HFF-Myc (cell line): ENCODE results near the gene TAS2R8.
A peak's percentile ranks its signal among the peaks of the same experiment; 100 is the strongest.
"Not testable (repeated sequence)": the region's sequence is repeated elsewhere in the genome, so short reads cannot be mapped to it uniquely, and the experiment has no call there.

ENCODE experiments used
- DNase-seq: peaks from one replicate; pipeline ENCODE4 v3.0.0-alpha.2; 2011; ENCODE audit warnings: low read depth; ENCODE audit errors: extremely low read depth
- H3K4me3 ChIP-seq: replicated peaks from 2 replicates; pipeline ENCODE4 v1.5.1; 2011; ENCODE audit warnings: low read depth, mild to moderate bottlenecking, control low read depth, low read length
- TF ChIP-seq, protein P1 (sequence below): IDR thresholded peaks from 2 replicates; pipeline ENCODE4 v1.5.1; 2012; ENCODE audit warnings: mild to moderate bottlenecking, low read depth, low read length, control low read depth; ENCODE audit errors: missing control alignments

The TAS2R8 gene

DNA sequence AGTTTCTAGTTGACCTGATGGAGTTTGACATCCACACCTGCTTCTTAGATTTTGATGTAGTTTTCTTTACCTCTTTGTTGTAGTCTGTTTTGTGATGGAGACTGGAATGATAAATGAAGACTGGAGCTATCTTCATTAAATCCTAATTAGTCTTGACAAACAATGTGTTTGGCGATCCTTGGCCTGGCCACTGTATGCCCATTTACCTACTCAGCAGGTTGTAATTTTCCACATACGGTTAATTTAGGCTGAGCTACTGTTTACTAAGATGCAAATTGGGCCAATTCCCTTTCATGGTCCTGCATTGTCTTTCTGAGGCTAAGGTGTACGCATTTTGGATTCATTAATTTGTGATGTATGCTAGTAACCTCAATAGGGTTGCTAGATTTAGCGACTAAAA is 4.5 kb downstream of the TAS2R8 start, which contains the start of gene TAS2R7:
TSS of gene TAS2R7 (minus strand) at position 41 of the 400 bp plus-strand sequence. CDS start 57 bp downstream, outside the sequence.
- no peak for DNase-seq
- TF ChIP-seq, protein P1, sequence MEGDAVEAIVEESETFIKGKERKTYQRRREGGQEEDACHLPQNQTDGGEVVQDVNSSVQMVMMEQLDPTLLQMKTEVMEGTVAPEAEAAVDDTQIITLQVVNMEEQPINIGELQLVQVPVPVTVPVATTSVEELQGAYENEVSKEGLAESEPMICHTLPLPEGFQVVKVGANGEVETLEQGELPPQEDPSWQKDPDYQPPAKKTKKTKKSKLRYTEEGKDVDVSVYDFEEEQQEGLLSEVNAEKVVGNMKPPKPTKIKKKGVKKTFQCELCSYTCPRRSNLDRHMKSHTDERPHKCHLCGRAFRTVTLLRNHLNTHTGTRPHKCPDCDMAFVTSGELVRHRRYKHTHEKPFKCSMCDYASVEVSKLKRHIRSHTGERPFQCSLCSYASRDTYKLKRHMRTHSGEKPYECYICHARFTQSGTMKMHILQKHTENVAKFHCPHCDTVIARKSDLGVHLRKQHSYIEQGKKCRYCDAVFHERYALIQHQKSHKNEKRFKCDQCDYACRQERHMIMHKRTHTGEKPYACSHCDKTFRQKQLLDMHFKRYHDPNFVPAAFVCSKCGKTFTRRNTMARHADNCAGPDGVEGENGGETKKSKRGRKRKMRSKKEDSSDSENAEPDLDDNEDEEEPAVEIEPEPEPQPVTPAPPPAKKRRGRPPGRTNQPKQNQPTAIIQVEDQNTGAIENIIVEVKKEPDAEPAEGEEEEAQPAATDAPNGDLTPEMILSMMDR, result no peak
- H3K4me3 ChIP-seq, result no peak within 1 kb of the TSS

DNA sequence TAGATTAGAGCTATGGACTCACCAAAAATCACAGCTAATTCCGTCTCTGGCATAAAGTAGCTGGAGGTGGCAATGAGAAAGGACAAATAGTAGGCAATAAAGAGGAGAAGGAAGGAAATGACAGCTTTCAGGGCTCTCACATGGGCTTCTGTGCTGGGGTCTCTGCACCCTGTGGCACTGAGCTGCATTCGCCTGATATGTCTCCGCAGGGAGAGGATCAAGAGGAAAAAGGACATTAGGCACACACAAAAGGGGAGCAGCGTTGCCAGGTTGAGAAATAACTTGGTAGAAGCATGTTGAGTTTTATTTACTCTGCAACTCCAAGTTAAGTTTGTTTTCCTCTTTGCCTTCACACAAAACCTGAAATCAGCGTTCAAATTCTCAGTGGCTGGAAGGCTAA is 5.3 kb downstream of the TAS2R8 start:
- H3K4me3 ChIP-seq, result no peak overlapping the region
- TF ChIP-seq, protein P1, result no peak
- DNase-seq, result no peak

DNA sequence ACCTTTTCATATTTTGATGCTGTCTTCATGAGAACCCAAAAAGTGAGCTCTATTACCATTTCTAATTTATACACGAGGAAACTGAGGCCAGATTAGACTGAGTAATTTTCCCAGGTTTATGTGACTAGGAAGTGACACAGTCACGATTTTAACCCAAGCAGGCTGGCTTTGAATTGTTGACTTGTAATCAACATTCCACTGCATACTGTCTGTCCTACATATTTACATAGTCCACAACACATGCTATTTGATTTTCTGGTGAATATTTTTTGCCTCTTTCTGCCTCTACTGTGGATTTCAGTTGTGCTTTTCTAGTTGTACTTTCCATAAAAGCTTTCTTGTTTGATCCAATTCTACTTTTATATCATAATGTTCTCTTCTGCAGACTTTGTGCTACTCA is 12.9 kb downstream of the TAS2R8 start:
- TF ChIP-seq, protein P1, result no peak
- DNase-seq, result no peak
- H3K4me3 ChIP-seq, result no peak overlapping the region

DNA sequence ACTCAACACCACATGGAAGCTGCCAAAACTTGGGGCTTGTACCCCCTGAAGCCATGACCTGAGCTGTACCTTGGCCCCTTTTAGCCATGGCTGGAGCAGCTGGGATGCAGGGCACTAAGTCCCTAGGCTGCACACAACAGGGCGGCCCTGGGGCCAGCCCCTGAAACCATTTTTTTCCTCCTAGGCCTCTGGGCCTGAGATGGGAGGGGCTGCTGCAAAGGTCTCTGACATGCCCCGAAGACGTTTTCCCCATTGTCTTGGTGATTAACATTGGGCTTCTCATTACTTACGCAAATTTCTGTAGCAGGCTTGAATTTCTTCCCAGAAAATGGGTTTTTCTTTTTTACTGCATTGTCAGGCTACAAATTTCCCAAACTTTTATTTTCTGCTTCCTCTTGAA is 15.3 kb downstream of the TAS2R8 start:
- not testable (repeated sequence) for H3K4me3 ChIP-seq, DNase-seq

DNA sequence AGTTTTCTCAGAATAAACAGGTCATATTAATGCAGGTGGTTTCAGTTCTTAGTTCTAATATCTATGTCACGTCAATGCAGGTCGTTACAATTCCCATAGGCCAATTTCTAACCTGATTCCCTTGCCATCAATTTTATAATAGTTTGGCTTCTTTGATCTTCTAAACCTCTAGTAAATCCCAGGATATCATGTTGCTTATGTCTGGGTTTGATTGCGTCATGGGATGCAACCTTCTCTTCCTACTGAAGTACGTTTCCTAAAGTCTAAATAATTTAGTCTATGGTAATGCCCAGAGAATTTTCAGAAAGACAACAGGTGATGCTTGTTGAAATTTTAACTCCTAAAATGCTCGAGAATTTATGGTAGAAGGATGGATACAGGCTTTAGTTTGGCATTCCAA is 23.8 kb downstream of the TAS2R8 start:
- DNase-seq, result no peak
- no peak overlapping the region for H3K4me3 ChIP-seq
- TF ChIP-seq, protein P1, result no peak

DNA sequence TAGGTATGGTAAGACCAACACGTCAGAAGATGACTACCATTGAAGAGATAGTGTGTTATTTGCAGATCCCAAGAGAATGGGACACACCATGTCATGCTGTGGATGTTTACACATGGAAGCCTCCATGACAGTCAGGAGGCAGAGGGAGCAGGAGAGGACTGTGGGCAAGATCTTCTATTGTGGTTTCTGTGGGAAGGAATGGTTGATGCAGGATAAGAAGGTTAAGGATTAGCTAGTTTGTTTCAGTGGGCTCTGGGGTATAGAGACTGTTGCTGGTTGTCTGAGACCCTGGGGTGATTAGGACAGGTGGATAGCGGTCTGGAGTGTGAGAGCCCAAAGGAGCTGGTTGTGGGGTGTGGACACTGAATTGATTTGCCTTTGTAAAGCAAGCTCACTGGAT is 28.0 kb downstream of the TAS2R8 start:
- no peak overlapping the region for H3K4me3 ChIP-seq
- TF ChIP-seq, protein P1, result no peak
- no peak for DNase-seq

DNA sequence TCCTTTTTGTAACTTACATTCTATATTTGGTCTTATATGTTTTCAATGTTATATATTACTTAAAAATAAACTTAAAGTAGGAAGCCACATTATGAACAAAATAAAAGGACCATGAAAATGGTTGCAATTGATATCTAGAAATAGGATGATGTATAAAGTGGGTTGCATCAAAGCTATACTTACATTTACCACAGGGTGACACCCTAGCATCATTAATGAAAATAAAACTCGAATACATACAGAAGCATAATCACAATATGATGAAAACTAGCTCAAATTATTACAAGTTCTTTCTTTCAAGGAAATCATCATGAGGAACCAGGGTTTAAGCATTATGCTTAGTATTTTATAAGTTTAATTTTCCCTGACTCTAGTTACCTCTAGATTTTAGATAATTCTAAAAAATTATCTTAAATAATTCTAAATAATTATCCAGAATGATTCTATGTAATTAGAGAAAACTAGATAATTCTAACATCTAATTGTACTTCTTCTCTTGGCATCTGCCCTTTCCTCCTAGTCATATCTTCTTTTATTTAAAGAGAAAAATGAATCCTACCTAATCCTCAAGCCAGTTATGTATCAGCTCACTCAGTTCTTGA is 35.9 kb downstream of the TAS2R8 start:
- no peak overlapping the region for H3K4me3 ChIP-seq
- DNase-seq, result no peak

More for the DNA sequence above, 35.9 kb downstream of the TAS2R8 start:
- TF ChIP-seq, protein P1, result peak; percentile 24
